Measurements from ENCODE around the gene PCSK2.
A peak's percentile ranks its signal among the peaks of the same experiment; 100 is the strongest.

Gene PCSK2

DNA sequence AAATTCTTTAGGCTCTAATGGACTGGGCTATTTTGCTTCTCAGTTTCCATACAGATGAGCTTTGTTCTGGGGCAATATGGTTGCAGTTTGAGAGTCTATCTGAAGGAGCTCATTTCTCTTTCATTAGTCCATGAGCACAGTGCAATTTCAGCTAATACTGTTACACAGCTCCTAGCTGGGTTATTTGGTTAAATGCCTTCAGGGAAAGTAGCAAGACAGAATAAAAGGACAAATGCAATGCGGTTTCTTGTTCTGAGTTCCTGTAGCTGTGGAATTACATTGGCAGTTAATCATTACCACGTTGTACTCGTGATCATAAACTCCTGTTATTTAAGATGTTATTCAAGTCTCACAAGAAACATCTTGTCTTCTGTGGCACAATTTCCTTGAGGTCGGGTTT is 176.6 kb downstream of the PCSK2 start:
- DNase-seq, result no peak

DNA sequence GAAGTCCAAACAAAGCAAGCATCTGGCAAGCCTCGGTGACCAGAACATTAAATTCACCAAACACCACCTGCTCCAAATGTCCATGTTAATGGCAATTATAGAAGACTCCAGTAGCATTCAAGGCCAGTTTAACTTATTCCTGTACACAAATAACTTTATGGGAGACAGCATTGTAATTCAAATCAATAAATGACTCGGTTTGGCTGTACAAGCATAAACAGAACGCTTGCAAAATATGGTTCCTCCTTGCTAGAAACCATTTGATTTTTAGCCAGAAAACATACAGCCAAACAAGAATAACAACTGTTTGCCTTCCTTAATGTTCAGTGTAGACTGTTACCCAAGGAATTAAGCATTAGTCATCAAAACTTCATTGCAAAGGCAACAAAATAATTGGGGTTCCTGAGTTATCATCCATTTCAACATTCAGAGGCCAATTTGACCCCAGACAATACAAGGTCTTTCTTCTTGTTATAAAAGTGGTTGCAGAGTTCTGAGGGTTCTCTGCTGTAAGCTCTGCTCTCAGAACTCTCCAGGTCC is 179.3 kb downstream of the PCSK2 start:
- DNase-seq, result no peak

DNA sequence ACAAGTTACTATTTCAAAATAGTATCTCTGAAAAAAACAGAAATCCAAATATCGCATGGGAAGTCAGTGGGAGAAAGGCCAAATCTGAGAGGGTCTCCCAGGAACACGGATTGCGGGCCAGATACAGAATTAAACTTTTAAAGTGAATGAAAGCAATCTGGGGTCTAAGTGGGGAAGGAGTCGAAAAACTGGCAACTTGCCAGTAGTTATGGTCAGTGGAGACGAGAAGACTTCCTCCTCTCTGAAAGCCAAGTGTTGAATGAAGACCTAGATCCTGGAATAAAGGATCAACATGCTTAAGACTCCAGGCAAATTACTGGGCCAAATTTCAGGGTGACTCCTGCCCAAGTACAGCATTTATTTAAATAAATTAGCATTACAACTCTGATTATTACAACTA is 180.7 kb downstream of the PCSK2 start:
- no peak for DNase-seq

DNA sequence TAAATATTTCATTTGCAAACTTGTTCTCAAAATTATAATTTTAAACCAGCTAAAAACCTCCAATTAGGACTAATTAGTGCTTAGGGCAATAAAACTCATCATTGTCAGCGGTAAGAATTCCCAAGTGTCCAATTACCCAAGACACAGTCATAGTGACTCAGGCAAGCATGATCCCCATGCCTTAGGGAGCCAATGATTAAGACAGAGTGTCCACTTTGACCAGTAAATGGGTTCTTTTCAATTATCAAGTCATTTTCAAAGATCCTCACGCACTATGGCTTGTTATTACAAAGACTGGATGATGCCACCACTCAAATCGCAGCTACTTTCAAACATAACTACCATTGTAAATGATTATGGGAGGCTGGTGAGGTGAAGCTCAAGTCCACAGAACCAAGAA is 190.4 kb downstream of the PCSK2 start:
- no peak for DNase-seq

DNA sequence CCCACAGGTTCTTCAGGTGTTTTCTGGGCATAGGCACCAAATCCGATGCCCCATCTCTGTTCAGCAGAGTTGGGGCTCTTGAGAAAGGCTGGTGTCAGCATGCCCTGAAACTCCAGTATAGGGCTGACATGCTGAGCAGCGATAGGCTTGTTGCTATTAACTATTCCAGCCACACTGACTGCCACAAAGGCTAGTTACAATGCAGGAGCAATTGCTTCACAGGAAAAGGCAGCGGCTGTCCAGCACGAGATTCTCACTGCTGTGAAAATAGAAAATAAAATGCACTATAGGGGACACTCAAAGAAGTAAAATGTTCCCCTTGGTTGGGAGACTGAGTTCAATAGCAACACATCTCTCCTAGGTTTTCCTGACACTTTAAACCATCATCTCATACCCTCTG is 191.9 kb downstream of the PCSK2 start:
- DNase-seq, result no peak

DNA sequence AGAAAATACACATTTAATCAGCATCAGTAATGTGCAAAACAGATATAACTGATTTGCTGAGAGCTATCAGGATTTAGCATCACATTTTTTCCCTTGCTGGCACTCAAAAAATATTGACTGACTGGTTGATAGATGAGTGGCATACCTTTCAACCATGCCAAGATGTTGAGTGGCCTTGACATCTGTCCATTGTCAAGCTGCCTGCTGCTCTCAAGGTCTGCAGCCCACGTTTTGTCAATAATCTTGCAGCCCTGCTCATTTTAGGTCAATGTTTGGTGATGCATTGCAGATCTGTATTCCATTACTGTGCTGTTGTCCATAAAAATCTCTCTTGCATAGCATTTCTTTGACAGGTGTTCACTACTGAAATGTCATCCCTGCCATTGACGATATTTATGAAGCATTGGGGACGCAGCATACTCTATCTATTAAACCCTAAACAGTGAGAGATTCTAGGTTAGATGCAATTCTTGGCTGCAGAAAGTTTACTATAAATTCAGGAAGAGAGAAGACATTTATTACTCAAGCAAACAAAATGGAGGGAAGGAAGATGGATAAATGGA is 192.7 kb downstream of the PCSK2 start:
- DNase-seq, result peak; percentile 78

DNA sequence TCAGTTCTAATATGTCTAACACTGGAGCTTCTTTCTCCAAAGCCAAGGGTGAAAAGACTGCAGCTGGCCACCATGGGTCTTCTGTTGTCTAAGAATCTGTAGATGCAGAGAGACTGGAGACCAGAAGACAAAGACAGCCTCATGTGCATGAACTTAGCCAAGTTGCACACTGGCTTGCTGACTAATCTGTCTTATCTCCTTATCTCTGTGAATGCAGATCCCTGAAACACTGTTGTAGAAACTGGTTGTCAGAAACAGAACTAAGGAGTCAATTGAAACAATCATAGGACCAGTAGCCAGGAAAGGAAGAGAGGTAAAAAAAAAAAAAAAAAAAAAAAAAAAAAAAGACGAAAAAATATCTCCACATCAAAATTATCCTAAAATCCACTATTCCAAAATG is 194.7 kb downstream of the PCSK2 start:
- DNase-seq, result no peak

DNA sequence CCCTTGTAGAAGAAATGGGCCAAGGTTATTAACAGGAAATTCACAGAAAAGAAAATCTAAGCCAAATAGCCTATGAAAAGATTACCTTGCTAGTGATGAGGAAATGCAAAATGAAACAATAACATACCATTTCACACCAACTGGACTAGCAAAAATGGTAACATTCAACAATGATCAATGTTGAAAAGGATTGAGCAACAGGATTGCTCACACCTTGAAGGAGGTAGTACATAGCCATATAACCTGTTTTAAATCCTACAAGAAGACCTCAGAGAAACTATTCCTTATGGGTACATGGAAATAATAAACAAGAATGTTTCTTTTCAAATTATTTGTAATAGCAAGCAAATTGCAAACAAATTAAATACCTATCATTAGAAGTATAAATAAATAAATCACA is 196.9 kb downstream of the PCSK2 start:
- no peak for DNase-seq

DNA sequence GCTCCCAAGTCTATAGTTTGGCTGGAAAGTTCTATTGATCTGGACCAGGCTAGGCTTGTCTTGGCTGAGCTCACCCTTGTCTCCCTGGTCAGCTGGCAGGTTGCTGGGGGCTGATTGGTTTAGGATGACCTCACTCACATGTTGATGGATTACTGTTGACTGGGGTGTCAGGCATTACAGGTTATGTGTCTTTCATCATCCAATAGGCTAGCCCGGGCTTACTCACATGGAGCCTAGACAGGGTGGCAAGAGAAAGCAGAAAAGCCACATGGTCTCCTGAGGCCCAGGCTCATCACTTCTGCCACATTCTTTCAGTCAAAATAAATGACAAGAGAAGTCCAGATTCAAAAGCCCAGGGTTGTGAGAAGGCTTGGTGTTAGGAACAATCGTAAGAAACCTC is 200.8 kb downstream of the PCSK2 start:
- DNase-seq, result peak; percentile 34

DNA sequence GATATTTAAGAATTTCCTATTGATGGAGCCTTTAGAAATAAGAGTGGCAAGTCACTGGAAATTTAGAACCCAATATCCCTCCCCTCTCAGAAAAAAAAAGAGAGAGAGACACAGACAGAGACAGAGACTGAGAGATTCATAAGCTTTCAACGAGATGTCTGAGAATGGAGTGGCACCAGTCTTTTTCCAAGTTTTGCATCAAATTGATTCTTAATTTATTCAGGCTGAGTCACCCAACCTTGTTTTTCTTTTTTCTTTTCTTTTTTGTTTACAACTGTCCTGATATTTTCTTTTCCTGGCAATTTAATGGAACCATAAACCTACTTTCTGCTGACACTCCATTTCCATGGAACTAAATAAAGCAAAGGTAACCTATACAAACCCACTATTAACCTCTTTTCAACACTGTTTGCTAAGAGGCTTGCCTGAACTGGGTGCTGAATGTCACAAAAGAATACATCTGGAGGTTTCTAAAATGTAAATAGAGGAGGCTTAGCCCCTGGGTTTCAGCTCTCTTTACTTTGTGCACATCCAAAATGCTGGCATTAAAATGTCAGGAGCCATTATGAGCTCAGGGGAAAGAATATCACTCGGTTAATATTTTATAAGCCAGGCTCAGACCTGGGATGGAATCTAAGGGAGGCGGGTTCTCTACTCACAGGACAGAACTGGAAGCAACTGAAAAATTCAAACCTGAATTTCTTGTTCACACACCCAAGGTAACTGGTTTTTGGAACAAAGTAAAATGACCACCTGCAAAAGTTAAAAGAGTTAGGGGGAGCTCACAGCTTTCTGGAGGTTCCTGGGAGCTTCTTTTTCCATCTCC is 203.5 kb downstream of the PCSK2 start:
- peak; percentile 85 for DNase-seq

DNA sequence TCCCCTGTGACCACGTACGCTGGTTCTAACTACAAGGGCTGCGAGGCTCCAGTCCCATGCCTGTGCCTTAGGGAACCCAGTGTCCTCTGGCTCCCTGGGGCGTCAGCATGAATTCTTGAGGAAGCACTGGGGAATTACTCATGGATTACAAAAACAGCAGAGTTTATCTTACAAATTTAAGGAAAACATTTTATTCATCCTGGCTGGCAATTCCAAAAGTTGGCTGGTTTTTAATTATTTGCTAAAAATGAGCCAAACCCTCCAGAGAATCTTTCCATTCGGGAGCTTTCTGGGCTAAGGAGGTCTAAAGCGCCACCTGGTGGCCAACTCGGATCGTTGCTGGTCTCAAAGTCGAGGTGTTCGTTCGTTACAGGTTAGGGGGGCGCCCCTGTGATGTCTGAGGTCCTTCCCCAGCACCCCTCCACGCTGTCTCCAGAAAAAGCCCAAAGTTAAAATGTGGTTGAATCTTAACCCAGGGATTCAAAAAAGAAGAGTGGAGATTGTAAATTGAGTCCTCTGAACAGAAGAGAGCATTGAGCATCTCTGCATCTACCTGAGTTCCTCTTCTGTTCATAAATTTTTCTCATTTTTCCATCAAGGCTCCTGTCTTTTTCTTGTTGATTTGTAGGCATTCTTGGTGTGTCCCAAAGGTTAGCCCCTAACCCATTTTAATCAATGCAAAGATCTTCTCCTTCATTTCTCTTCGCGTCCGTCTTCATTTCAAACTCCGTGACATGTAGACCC is 205.0 kb downstream of the PCSK2 start:
- DNase-seq, result peak; percentile 66

DNA sequence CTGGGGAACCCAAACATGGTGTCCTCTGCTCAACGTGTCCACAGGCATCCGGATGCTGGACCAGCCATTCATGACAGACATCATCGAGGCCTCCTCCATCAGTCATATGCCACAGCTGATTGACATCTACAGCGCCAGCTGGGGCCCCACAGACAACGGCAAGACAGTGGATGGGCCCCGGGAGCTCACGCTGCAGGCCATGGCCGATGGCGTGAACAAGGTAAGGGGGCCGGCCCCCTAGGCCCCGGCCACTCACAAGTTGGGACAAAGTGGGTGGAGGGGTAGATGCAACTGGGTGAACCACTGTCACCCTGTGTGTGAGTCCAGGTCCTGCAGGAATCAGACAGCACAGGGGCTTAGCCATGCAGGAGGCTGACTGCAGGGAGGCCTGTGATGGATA is 209.8 kb downstream of the PCSK2 start:
- no peak for DNase-seq

DNA sequence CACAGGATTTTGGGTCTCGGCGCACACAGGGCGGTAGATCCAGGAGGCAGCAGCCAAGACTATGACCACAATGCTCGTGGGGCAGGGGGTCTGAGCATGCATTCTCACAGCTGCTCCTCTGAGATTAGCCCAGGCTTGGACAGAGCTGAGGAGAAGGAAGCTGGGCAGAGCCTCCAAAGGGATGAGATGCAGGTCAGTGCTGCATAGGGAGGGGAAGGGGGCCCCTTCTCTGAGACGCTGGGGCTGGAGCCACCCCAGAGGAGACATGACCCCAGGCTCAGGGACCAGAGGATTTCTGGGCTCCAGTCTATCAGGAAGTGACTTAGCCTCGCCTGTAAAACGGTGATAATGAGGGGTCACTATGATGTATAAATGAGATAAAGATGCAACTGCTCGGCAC is 210.4 kb downstream of the PCSK2 start:
- DNase-seq, result no peak

DNA sequence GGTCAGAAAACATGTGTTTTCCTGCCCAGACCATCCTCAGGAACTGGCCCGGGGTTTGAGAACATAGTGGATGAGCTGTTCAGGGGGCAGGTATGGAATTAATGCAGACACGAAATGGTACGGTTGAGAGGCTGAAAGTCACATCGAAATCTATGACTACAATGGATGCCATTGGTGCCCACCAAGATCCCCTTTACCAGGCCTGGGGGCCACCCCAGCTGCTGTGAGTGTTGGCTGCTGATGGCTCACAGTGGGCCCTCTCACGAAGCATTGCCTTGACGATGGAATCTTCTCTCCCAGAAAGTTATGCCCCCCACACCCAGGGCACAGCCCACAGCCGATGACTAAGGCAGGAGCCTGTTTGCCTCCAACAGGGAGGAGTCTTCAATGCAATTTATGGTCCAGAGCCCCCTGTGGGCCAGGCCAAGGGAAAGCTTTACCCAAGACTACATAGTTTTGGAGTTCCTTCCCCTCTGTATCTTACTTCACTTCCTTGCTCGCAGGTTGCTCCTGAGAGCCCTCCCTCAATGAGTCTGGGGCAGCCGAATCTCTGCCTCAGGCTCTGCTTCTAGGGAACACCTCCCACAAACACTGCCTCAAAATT is 211.7 kb downstream of the PCSK2 start:
- no peak for DNase-seq

DNA sequence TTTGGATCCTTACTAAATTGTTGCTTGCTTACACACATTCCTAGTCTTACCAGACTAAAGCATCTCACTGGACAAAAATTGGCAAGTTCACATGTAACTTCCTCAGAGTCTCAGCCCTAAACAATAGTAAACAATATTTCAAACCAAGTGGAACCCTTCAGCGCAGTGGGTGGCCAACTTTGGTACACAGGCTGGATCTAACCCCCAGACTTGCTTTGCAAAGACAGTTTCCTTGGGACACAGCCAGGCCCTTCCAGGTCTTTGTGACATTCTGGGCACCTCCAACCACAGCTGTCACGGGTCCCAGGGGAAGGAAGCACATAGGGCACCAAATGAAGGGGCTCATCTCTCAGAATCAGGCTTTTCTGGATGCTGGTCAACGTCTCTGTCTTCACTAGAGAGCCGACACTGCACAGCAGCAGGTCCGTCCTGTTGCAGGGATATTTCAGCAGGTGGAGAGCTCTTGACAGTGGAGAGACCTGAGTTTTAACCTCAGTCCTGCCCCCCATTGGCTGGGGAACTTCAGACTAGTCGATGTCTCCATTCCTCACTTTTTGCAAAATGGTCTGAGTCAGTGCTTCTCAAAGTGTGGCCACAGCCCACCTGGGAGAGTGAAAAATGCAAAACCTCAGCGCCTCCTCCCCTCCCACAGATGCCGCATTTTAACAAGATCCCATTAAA is 212.9 kb downstream of the PCSK2 start:
- DNase-seq, result no peak

DNA sequence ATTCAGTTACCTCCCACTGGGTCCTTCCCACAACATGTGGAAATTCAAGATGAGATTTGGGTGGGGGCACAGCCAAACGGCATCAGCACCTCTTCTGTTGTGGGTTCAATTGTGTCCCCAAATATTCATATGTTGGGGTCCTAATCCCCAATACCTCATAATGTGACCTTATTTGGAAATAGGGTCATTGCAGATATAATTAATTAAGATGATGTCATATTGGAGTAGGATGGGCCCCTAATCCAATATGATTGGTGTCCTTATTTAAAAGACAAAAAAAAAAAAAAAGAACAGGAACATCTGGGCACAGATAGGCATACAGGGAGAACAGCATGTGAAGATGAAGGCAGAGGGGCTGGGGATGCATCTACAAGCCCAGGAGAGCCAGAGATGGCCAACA is 214.9 kb downstream of the PCSK2 start:
- DNase-seq, result no peak

DNA sequence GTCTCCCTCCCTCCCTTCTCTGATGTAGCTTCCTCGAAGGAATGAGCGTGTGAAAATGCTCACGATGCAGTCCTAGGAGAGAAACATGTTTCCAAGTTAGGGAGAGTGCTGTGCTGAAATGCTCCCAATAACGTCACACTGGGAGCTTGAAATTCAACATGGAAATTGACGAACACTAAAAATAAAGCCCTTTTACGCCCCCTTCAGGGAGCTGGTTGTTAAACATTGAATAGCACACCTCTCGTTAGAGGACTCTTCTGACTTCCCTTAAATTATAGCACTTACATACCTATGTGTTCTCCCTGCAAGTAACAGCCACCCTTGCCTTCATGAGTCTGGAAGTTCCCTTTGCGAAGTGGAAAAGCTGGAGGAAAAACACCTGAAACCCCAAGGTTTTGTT is 215.7 kb downstream of the PCSK2 start:
- peak; percentile 32 for DNase-seq

DNA sequence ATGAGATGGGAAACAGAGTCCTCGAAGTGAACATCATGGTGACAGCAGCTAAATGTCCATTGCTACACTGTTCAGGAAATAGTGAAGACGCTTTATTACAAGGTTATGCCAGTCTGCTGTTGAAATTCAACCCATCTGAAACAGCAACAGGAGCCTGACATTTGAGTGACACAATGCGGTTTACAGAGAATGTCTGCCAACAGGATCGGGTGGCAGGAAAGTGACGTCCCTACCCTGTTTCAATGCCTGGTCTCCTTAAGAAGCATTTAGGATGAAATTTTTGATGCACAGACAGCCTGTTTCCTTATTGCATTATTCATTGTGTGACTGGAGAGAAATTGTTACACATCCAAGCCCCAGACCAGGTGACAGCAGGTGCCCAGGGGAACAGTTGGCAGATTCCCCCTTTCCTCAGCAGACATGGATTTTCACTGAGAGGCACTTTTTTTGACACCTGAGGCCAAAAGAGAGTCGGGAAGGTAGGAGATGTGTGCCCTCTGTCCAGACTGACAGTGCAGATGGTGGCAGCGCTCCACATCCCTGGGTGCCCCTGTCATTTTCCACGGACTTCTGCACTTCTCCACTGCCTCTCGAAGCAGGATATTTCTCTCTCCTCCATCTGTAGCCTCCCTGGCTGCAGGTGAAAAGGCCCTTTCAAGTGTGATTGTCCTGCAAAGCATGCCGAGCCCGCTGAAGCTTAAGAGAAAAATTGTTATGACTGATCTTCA is 216.5 kb downstream of the PCSK2 start:
- no peak for DNase-seq

DNA sequence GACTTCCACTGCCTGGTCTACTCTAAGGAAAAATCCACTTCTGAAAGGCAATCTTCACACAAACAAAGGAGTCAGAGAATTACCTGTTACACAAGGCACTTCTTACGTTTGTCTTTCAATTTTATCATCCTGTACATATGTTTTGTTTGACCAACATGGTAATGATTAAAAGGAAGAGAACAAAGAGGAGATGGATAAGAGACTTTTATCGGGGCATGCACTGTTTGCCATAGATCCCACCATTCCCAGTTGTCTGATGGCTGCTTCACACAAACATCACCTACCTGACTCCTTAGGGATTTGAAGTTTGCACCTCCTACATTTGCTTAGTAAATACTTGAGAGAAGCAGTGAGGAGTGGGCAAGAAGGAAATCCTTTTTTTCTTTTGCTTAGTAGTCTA is 217.3 kb downstream of the PCSK2 start:
- no peak for DNase-seq

DNA sequence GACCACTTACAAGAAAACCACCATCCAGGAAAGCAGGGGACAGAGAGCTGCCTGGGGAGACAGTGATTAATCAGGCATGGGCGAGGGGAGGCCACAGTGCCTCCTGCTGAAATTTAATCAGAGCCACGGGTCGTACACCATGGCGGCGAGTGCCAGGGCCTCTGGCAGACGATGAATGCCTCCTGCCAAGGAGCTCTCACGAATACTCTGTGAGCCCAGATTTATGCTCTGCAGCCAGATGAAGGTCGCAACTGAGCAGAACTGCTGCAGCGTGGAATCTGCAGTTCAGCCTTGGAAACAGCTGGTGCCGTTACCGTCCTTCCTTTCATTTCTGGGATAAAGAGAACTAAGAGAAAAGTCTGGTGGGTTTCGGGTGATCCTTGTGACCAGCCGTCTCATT is 218.7 kb downstream of the PCSK2 start:
- DNase-seq, result no peak

DNA sequence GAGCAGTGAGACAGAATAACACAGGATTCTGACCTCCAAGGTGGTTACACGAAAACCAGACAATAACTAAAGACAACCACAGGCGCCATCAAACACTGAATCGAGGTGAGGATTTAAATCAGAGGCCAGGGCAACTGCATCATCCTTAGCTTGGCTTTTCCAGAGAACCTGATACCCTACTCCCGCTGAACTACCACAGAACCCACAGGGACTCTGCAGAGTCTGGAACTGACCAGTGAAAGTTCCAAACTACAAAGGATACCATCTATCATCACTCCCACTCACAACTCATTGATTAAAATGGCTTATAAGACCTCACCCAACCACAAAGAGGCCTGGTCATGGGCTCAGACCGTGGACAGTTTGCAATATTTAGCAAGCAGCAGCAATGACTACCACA is 219.3 kb downstream of the PCSK2 start:
- no peak for DNase-seq

DNA sequence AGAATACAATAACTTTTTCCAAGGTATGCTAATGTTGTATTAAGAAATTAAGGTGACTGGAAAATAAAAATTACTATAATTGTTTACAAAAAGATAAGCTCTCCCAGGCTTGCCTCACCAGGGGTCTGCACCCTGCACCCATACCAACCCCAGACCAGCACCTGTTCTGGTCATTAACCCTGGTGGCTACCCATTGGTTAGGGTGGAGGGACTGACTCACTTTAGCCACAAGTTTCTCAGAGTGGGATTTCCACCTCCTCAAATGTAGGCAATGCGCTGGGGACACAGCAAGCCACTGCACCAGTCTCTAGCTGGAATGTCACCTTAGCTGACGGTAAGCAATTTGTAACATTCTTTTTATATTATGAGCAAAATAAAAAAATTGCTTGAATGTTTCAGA is 221.2 kb downstream of the PCSK2 start:
- DNase-seq, result no peak
